IMR-90 (cell line): ENCODE measurements around the gene PSAPL1. TPM values are rescaled to one million over a fixed set of nuclear protein-coding genes. Genes with fewer than 3 reads are reported as not detected.

Experiments
- ATAC-seq: fragments of 200-7000 bp; cut with Tn5 transposase; 2 replicates; pipeline ENCODE4 v1.9.1; 2020; ENCODE audit warnings: low read depth, mild to moderate bottlenecking, moderate library complexity
- BruUV-seq: library from RNA; stranded (reverse); fragments of 400-500 nt; replicated peaks from 2 replicates; lab custom pipeline; 2021; lab: Mats Ljungman, UMichigan
- CTCF ChIA-PET: fragments of 300-600 bp; formaldehyde crosslinking; extraction: SDS; loops from one replicate; lab custom pipeline; 2021; ENCODE audit warnings: antibody characterized with exemption; lab: Yijun Ruan, JAX
- POLR2A ChIA-PET: fragments of 300-600 bp; sonication (Branson Sonifier 250); formaldehyde crosslinking; loops from one replicate; lab custom pipeline; 2022; ENCODE audit warnings: antibody characterized with exemption; ENCODE audit not compliant: unreplicated experiment; lab: Charles Lee
- DNase-seq: peaks from one replicate; pipeline ENCODE4 v3.0.0; 2013
- H2AFZ ChIP-seq: replicated peaks from 2 replicates; pipeline ENCODE3; 2013; ENCODE audit warnings: low read length, mild to moderate bottlenecking; ENCODE audit not compliant: poor library complexity
- H2AK5ac ChIP-seq: 2 replicates; pipeline ENCODE4 v1.6.1; 2013; ENCODE audit warnings: low read depth, low read length, inconsistent platforms
- H2AK9ac ChIP-seq: replicated peaks from 2 replicates; pipeline ENCODE3; 2013; ENCODE audit warnings: mild to moderate bottlenecking, low read depth, low read length, moderate library complexity; ENCODE audit not compliant: poor library complexity
- H2BK120ac ChIP-seq: 2 replicates; pipeline ENCODE4 v1.6.1; 2013; ENCODE audit warnings: low read depth, low read length, inconsistent platforms
- H2BK15ac ChIP-seq: 3 replicates; pipeline ENCODE4 v1.6.1; 2013; ENCODE audit warnings: low read depth, low read length, inconsistent platforms
- H2BK20ac ChIP-seq: 2 replicates; pipeline ENCODE4 v1.6.1; 2013; ENCODE audit warnings: low read depth, mild to moderate bottlenecking, inconsistent platforms, low read length, moderate library complexity
- H2BK5ac ChIP-seq: 2 replicates; pipeline ENCODE4 v1.6.1; 2013; ENCODE audit warnings: mild to moderate bottlenecking, low read depth, low read length, inconsistent platforms; ENCODE audit not compliant: poor library complexity, severe bottlenecking
- H3K14ac ChIP-seq: replicated peaks from 2 replicates; pipeline ENCODE4 v1.6.1; 2013; ENCODE audit warnings: low read depth, low read length, inconsistent platforms
- H3K18ac ChIP-seq: 2 replicates; pipeline ENCODE4 v1.6.1; 2013; ENCODE audit warnings: low read depth, low read length, control low read depth
- H3K23ac ChIP-seq: 2 replicates; pipeline ENCODE4 v1.6.1; 2013; ENCODE audit warnings: low read depth, low read length, inconsistent platforms
- H3K27ac ChIP-seq: 2 replicates; pipeline ENCODE4 v1.5.1; 2013; ENCODE audit warnings: mild to moderate bottlenecking, control low read depth, low read length; ENCODE audit not compliant: insufficient read depth
- H3K27me3 ChIP-seq: 2 replicates; pipeline ENCODE4 v1.6.1; 2013; ENCODE audit warnings: low read length; ENCODE audit not compliant: control insufficient read depth, insufficient read depth
- H3K36me3 ChIP-seq: 2 replicates; pipeline ENCODE4 v1.6.1; 2013; ENCODE audit warnings: low read length, mixed read lengths; ENCODE audit not compliant: control insufficient read depth, insufficient read depth
- H3K4ac ChIP-seq: 2 replicates; pipeline ENCODE4 v1.6.1; 2013; ENCODE audit warnings: low read depth, low read length, inconsistent platforms
- H3K4me1 ChIP-seq: 2 replicates; pipeline ENCODE4 v1.6.1; 2013; ENCODE audit warnings: low read length, mixed read lengths; ENCODE audit not compliant: control insufficient read depth, insufficient read depth
- H3K4me2 ChIP-seq: 2 replicates; pipeline ENCODE4 v1.6.1; 2013; ENCODE audit warnings: low read depth, mild to moderate bottlenecking, control low read depth, low read length, moderate library complexity
- H3K4me3 ChIP-seq: 2 replicates; pipeline ENCODE4 v1.5.1; 2013; ENCODE audit warnings: low read depth, mild to moderate bottlenecking, control low read depth, low read length, moderate library complexity; ENCODE audit not compliant: insufficient read depth
- H3K56ac ChIP-seq: 2 replicates; pipeline ENCODE4 v1.6.1; 2013; ENCODE audit warnings: low read length, inconsistent platforms; ENCODE audit not compliant: insufficient read depth; ENCODE audit errors: extremely low read depth
- H3K79me1 ChIP-seq, 2 experiments: 2 replicates each; pipeline ENCODE4 v1.6.1; 2013; ENCODE audit warnings: low read length in 2 of 2, inconsistent platforms in 1 of 2, low read depth in 1 of 2
- H3K9ac ChIP-seq: 2 replicates; pipeline ENCODE4 v1.6.1; 2013; ENCODE audit warnings: low read depth, low read length, control low read depth
- H3K9me1 ChIP-seq: 2 replicates; pipeline ENCODE4 v1.6.1; 2013; ENCODE audit warnings: low read length, inconsistent platforms; ENCODE audit not compliant: insufficient read depth
- H3K9me3 ChIP-seq: 2 replicates; pipeline ENCODE4 v1.6.1; 2013; ENCODE audit warnings: low read length; ENCODE audit not compliant: control insufficient read depth, insufficient read depth
- H4K20me1 ChIP-seq: 2 replicates; pipeline ENCODE4 v1.6.1; 2013; ENCODE audit warnings: low read length, inconsistent platforms; ENCODE audit not compliant: insufficient read depth
- H4K5ac ChIP-seq: 2 replicates; pipeline ENCODE4 v1.6.1; 2013; ENCODE audit warnings: mild to moderate bottlenecking, low read depth, low read length, control low read depth
- H4K8ac ChIP-seq, 2 experiments: 2 replicates each; pipeline ENCODE4 v1.6.1; 2013; ENCODE audit warnings: low read depth in 2 of 2, low read length in 2 of 2, control low read depth in 1 of 2, inconsistent platforms in 1 of 2
- H4K91ac ChIP-seq: 2 replicates; pipeline ENCODE4 v1.6.1; 2013; ENCODE audit warnings: low read depth, low read length, inconsistent platforms; ENCODE audit not compliant: insufficient read depth
- CEBPB ChIP-seq: IDR thresholded peaks from 2 replicates; pipeline ENCODE4 v1.6.1; 2012; ENCODE audit warnings: low read depth, low read length, improper control_type of control experiment
- CHD1 ChIP-seq: IDR thresholded peaks from 2 replicates; pipeline ENCODE4 v1.6.1; 2012; ENCODE audit warnings: low read depth, low read length, improper control_type of control experiment
- CTCF ChIP-seq: conservative IDR thresholded peaks from 2 replicates; pipeline ENCODE4 v1.5.1; 2012; ENCODE audit warnings: mild to moderate bottlenecking, low read depth, low read length, improper control_type of control experiment
- ELK1 ChIP-seq: fragments of 150-350 bp; IDR thresholded peaks from 2 replicates; pipeline ENCODE4 v1.6.1; 2016; ENCODE audit warnings: low read depth, mild to moderate bottlenecking, low read length, moderate library complexity, borderline replicate concordance
- FOS ChIP-seq: fragments of 150-350 bp; IDR thresholded peaks from 2 replicates; pipeline ENCODE4 v1.6.1; 2016; ENCODE audit warnings: low read depth, low read length
- MAFK ChIP-seq: IDR thresholded peaks from 2 replicates; pipeline ENCODE4 v1.6.1; 2012; ENCODE audit warnings: low read depth, low read length, improper control_type of control experiment
- MAZ ChIP-seq: IDR thresholded peaks from 2 replicates; pipeline ENCODE4 v1.6.1; 2012; ENCODE audit warnings: low read depth, mild to moderate bottlenecking, low read length, improper control_type of control experiment, moderate library complexity, borderline replicate concordance
- NFE2L2 ChIP-seq: fragments of 150-350 bp; IDR thresholded peaks from 2 replicates; pipeline ENCODE4 v1.6.1; 2016; ENCODE audit warnings: low read depth, mild to moderate bottlenecking, low read length
- RCOR1 ChIP-seq: IDR thresholded peaks from 2 replicates; pipeline ENCODE4 v1.6.1; 2012; ENCODE audit warnings: mild to moderate bottlenecking, low read length, improper control_type of control experiment; ENCODE audit not compliant: insufficient replicate concordance
- RFX5 ChIP-seq: IDR thresholded peaks from 2 replicates; pipeline ENCODE4 v1.8.0; 2012; ENCODE audit warnings: low read depth, mild to moderate bottlenecking, low read length, moderate library complexity
- SMC3 ChIP-seq: fragments of 150-350 bp; IDR thresholded peaks from 2 replicates; pipeline ENCODE4 v1.6.1; 2016; ENCODE audit warnings: low read depth, mild to moderate bottlenecking, antibody characterized with exemption, low read length, moderate library complexity
- WGBS, 2 experiments: methylation state at CpG; one replicate each; pipeline versions ENCODE4 v1.1.5 to v1.1.7; 2013; ENCODE audit warnings: missing lambda C conversion rate in 2 of 2; ENCODE audit not compliant: insufficient read length in 1 of 2; ENCODE audit errors: extremely low coverage in 2 of 2; 5-methylcytosine and 5-hydroxymethylcytosine counted together
- dilution Hi-C: fragments of 300-500 bp; cut with HindIII; formaldehyde crosslinking; loops from one replicate; pipeline ENCODE4 v1.14.3; 2018; ENCODE audit warnings: low sequenced_read_pairs; ENCODE audit not compliant: unreplicated experiment
- in situ Hi-C: fragments of 300-500 bp; cut with MboI; formaldehyde crosslinking; loops from 3 replicates; pipeline ENCODE4 v1.14.3; 2019; ENCODE audit warnings: low sequenced_read_pairs, inconsistent platforms, mixed read lengths
- intact Hi-C: fragments of 100-400 bp; cut with micrococcal nuclease; formaldehyde crosslinking; loops from 2 replicates; pipeline ENCODE4 v1.10.0; 2022
- polyA plus RNA-seq, 3 experiments: library from polyadenylated mRNA; depleted of rRNA; stranded (reverse); fragments of >200 nt; gene quantifications; 2 replicates each; pipeline ENCODE4 v1.2.3, GENCODE V29; 2012; ENCODE audit warnings: low replicate concordance in 1 of 3
- total RNA-seq: library from RNA; depleted of rRNA; stranded (reverse); fragments of >200 nt; gene quantifications from 2 replicates; pipeline ENCODE4 v1.2.3, GENCODE V29; 2012

Gene PSAPL1
- total and polyA plus RNA-seq, 2 of the 4 experiments (the other 2 are of a cell fraction): not detected

DNA sequence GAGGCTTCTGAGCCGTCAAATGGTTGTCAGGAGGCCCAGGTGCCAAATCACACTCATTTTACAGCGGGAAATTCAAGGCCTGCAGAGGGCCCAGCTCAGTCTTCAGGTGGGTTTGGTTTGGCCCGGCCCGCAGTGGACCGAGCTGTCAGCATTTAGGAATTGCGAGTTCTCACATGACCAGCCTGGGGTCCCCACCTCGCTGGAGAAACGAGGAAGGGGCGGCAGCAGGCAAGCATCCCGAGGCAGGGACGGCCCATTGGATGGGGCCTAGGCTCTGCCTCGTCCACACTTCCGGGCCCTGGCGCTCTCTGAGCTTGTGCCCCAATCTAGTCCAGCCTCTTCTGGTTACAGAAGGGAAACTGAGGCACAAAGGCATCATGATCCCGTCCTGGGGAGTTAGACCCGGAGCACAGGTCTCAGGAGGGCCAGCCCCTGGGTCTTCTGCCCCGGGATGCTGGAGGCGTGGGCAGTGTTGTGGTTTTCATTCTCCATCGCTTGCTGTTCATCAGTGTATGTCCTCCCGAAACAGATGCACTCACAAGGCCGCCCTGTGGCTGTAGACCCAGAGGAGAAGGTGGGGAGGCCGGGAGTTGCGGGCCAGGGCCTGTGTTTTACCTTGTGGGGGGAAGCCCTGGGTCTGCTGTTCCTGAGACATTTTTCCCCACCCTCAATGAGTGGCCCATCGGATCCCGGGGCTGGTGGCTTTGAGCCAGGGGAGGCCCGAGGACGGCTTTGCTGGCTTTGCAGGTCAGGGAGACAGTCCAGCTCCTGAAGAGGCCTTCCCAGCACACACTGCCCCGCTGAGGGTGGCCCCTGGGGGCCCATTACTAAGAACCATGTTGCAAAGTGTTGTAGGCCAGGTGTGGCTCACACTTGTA is 8.9 kb downstream of the PSAPL1 start:
- dilution Hi-C loops (no loop called here), in situ Hi-C loops (no loop called here), intact Hi-C loops (no loop called here)
- H3K14ac ChIP-seq: no peak overlapping the region
- no peaks in the 10 kb centered on the region for H3K79me1 ChIP-seq
- no peak overlapping the region for H2BK20ac ChIP-seq
- no peak overlapping the region for H3K56ac ChIP-seq
- no peak overlapping the region for H2AK5ac ChIP-seq
- ChIA-PET POLR2A (no interaction called here), CTCF (interaction anchor here (0.6 kb wide), 1 partner anchor 33 kb away, joined by 7 read pairs; no protein-coding TSS in a partner anchor)
- H3K27me3 ChIP-seq: peaks cover 19% of the 10 kb centered on the region; the same call in 1 of the 2 replicates
- H3K4me2 ChIP-seq: no peak overlapping the region
- 81% methylated on average over 14 of the region's 28 CpGs; no CpG with 5 or more reads in 1 of the 2 experiments for WGBS, 2 experiments
- TF ChIP-seq CTCF (no peak), FOS (no peak), RFX5 (no peak), MAFK (no peak), MAZ (no peak), RCOR1 (no peak), NFE2L2 (no peak), CEBPB (no peak), ELK1 (no peak), CHD1 (no peak), SMC3 (no peak)
- no peaks in the 10 kb centered on the region for H3K4me1 ChIP-seq
- H3K23ac ChIP-seq: no peak overlapping the region
- H3K27ac ChIP-seq: no peak overlapping the region
- no peak overlapping the region for H4K91ac ChIP-seq
- no peak overlapping the region for H4K8ac ChIP-seq
- no peak overlapping the region for H3K18ac ChIP-seq
- H2BK15ac ChIP-seq: no peak overlapping the region
- no peak overlapping the region for H3K4me3 ChIP-seq
- ATAC-seq (no peak), DNase-seq (no peak)
- H2BK5ac ChIP-seq: no peak overlapping the region
- no peak overlapping the region for H2AK9ac ChIP-seq
- H2BK120ac ChIP-seq: no peak overlapping the region
- H4K5ac ChIP-seq: no peak overlapping the region
- no TSS peak for BruUV-seq
- no peak overlapping the region for H3K9ac ChIP-seq
- no peaks in the 10 kb centered on the region for H4K20me1 ChIP-seq
- H3K9me1 ChIP-seq: no peaks in the 10 kb centered on the region
- H3K4ac ChIP-seq: no peak overlapping the region
- no peaks in the 10 kb centered on the region for H3K36me3 ChIP-seq
- H2AFZ ChIP-seq: no peak overlapping the region
- H3K9me3 ChIP-seq: no peaks in the 10 kb centered on the region
